WTC11 (cell line): Measurements from ENCODE around the gene UBE2E1.

Source experiments
- ATF1 ChIP-seq: sonication (generic); formaldehyde crosslinking; IDR thresholded peaks from 2 replicates; pipeline ENCODE4 v1.8.1; 2023; ENCODE audit warnings: mild to moderate bottlenecking, moderate library complexity, missing genetic modification reagents
- E2F4 ChIP-seq: sonication (generic); formaldehyde crosslinking; IDR thresholded peaks from 2 replicates; pipeline ENCODE4 v1.8.1; 2022; ENCODE audit warnings: low read depth, mild to moderate bottlenecking, moderate library complexity, missing genetic modification reagents, borderline replicate concordance
- NFYB ChIP-seq: sonication (generic); formaldehyde crosslinking; conservative IDR thresholded peaks from 2 replicates; pipeline ENCODE4 v1.8.0; 2022; ENCODE audit warnings: low read depth, missing genetic modification reagents
- NR3C1 ChIP-seq: sonication (generic); formaldehyde crosslinking; conservative IDR thresholded peaks from 2 replicates; pipeline ENCODE4 v1.8.1; 2023; ENCODE audit warnings: low read depth, mild to moderate bottlenecking, missing genetic modification reagents
- STAT6 ChIP-seq: sonication (generic); formaldehyde crosslinking; conservative IDR thresholded peaks from 2 replicates; pipeline ENCODE4 v1.8.1; 2023; ENCODE audit warnings: mild to moderate bottlenecking, low read depth, missing genetic modification reagents, moderate library complexity
- TCF7 ChIP-seq: sonication (generic); formaldehyde crosslinking; IDR thresholded peaks from 2 replicates; pipeline ENCODE4 v1.8.0; 2022; ENCODE audit warnings: mild to moderate bottlenecking, low read depth, missing genetic modification reagents, moderate library complexity
- TEAD1 ChIP-seq: sonication (generic); formaldehyde crosslinking; IDR thresholded peaks from 2 replicates; pipeline ENCODE4 v1.8.0; 2022; ENCODE audit warnings: mild to moderate bottlenecking, missing genetic modification reagents
- ZNF416 ChIP-seq: fragments of 250-450 bp; sonication (Bioruptor Pico); IDR thresholded peaks from 2 replicates; pipeline ENCODE4 v1.9.0; 2021; ENCODE audit warnings: mild to moderate bottlenecking, inconsistent platforms
- TF ChIP-seq, protein P1 (sequence below): fragments of 200-600 bp; IDR thresholded peaks from 2 replicates; pipeline ENCODE4 v1.8.0; 2022; ENCODE audit warnings: antibody characterized with exemption

DNA sequence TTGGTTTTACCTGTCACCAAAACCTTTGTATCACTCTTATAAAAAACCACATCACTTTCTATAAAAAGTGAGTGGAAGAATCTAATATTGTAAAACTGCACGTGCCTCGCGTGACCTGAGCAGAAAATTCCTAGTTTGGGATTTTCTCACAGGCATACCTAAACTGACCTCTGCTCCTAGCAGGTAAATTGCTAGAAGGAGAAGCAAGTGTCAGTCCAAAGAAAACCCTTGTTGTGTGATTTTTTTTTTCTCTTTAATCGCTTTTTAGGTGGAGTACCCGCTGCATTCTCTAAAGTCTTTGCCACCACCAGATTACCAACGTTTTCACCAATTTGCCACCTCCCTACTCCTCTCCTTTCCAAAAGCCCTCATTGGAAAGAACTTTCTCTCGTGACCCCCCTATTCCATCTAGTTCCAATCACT, 534 bp upstream of the UBE2E1 start:
- TF ChIP-seq, protein P1, sequence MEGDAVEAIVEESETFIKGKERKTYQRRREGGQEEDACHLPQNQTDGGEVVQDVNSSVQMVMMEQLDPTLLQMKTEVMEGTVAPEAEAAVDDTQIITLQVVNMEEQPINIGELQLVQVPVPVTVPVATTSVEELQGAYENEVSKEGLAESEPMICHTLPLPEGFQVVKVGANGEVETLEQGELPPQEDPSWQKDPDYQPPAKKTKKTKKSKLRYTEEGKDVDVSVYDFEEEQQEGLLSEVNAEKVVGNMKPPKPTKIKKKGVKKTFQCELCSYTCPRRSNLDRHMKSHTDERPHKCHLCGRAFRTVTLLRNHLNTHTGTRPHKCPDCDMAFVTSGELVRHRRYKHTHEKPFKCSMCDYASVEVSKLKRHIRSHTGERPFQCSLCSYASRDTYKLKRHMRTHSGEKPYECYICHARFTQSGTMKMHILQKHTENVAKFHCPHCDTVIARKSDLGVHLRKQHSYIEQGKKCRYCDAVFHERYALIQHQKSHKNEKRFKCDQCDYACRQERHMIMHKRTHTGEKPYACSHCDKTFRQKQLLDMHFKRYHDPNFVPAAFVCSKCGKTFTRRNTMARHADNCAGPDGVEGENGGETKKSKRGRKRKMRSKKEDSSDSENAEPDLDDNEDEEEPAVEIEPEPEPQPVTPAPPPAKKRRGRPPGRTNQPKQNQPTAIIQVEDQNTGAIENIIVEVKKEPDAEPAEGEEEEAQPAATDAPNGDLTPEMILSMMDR = no peak
- no peak for TF ChIP-seq STAT6 (CRISPR knock-in tag)
- no peak for TF ChIP-seq ZNF416 (CRISPR knock-in tag)
- no peak for TF ChIP-seq ATF1 (CRISPR knock-in tag)
- no peak for TF ChIP-seq TCF7
- no peak for TF ChIP-seq NFYB
- TF ChIP-seq NR3C1 (CRISPR knock-in tag) = no peak
- no peak for TF ChIP-seq TEAD1
- TF ChIP-seq E2F4 (CRISPR knock-in tag) = no peak
